Subcutaneous adipose tissue (tissue), 4 donors: ENCODE data around the gene PUM2. TPM values are rescaled to one million over a fixed set of nuclear protein-coding genes. Genes with fewer than 3 reads are reported as not detected.

ENCODE experiments used
- CTCF ChIP-seq: fragments of 450-650 bp; IDR thresholded peaks from one replicate; pipeline ENCODE4 v1.5.1; 2016; ENCODE audit warnings: low read depth, mild to moderate bottlenecking, control low read depth, antibody characterized with exemption, moderate library complexity
- total RNA-seq, 4 donors: library from RNA; depleted of rRNA; stranded (reverse); fragments of >200 nt; gene quantifications; one replicate each; pipeline ENCODE4 v1.1.0, GENCODE V29; 2016

The PUM2 gene
- total RNA-seq, 4 donors from 2014 or later = 63.9 to 87.1 (median 78.2) TPM

- TF ChIP-seq CTCF = no peak
Measured at GRCh38 chr2:20230114-20230425, 120.6 kb downstream of the PUM2 start.

GRCh38 chr2:20229322-20230113 lies 121.1 kb downstream of the PUM2 start:
- no peak for TF ChIP-seq CTCF

- TF ChIP-seq CTCF = no peak
Measured at GRCh38 chr2:20227894-20228505, 122.6 kb downstream of the PUM2 start.

GRCh38 chr2:20226152-20226545 lies 124.5 kb downstream of the PUM2 start:
- TF ChIP-seq CTCF = no peak

- no peak for TF ChIP-seq CTCF
Measured at GRCh38 chr2:20225294-20226151, 125.1 kb downstream of the PUM2 start.

- no peak for TF ChIP-seq CTCF
Measured at GRCh38 chr2:20224716-20225293, 125.8 kb downstream of the PUM2 start, which contains the start of gene SDC1. TSS of gene SDC1 (minus strand) at chr2:20225130. CDS start at chr2:20224867, 263 bp downstream.
